Parathyroid adenoma (tissue), 2 donors: Measurements from ENCODE around the gene PXK.
"Not testable (repeated sequence)": the region's sequence is repeated elsewhere in the genome, so short reads cannot be mapped to it uniquely, and the experiment has no call there.

ENCODE experiments used
- H2AFZ ChIP-seq: fragments of 300-600 bp; sonication (generic); one replicate; pipeline ENCODE4 v1.7.0; 2017; ENCODE audit warnings: antibody characterized with exemption, mild to moderate bottlenecking
- H3K27ac ChIP-seq: fragments of 300-600 bp; sonication (generic); one replicate; pipeline ENCODE4 v1.7.0; 2017
- H3K27me3 ChIP-seq: fragments of 300-600 bp; sonication (generic); one replicate; pipeline ENCODE4 v1.7.0; 2017; ENCODE audit warnings: low read length; ENCODE audit not compliant: control insufficient read depth, insufficient read depth
- H3K36me3 ChIP-seq: fragments of 300-600 bp; sonication (generic); one replicate; pipeline ENCODE4 v1.7.0; 2017; ENCODE audit warnings: low read length; ENCODE audit not compliant: control insufficient read depth, insufficient read depth
- H3K4me1 ChIP-seq: fragments of 300-600 bp; sonication (generic); one replicate; pipeline ENCODE4 v1.7.0; 2017; ENCODE audit warnings: control low read depth
- H3K4me2 ChIP-seq: fragments of 300-600 bp; sonication (generic); one replicate; pipeline ENCODE4 v1.7.0; 2017; ENCODE audit warnings: low read length
- H3K4me3 ChIP-seq: fragments of 300-600 bp; sonication (generic); one replicate; pipeline ENCODE4 v1.7.0; 2017; ENCODE audit warnings: low read depth, low read length
- H3K79me2 ChIP-seq: fragments of 300-600 bp; sonication (generic); one replicate; pipeline ENCODE4 v1.7.0; 2017; ENCODE audit warnings: control low read depth
- H3K9ac ChIP-seq: fragments of 300-600 bp; sonication (generic); one replicate; pipeline ENCODE4 v1.7.0; 2017; ENCODE audit warnings: mild to moderate bottlenecking
- H3K9me3 ChIP-seq: fragments of 300-600 bp; sonication (generic); one replicate; pipeline ENCODE4 v1.7.0; 2017; ENCODE audit warnings: low read length; ENCODE audit not compliant: control insufficient read depth
- TF ChIP-seq, protein P1 (sequence below): fragments of 300-600 bp; sonication (generic); IDR thresholded peaks from one replicate; pipeline ENCODE4 v1.7.0; 2017; ENCODE audit warnings: antibody characterized with exemption, mild to moderate bottlenecking
- donor health status: primary hyperparathyroidism.

PXK gene

DNA sequence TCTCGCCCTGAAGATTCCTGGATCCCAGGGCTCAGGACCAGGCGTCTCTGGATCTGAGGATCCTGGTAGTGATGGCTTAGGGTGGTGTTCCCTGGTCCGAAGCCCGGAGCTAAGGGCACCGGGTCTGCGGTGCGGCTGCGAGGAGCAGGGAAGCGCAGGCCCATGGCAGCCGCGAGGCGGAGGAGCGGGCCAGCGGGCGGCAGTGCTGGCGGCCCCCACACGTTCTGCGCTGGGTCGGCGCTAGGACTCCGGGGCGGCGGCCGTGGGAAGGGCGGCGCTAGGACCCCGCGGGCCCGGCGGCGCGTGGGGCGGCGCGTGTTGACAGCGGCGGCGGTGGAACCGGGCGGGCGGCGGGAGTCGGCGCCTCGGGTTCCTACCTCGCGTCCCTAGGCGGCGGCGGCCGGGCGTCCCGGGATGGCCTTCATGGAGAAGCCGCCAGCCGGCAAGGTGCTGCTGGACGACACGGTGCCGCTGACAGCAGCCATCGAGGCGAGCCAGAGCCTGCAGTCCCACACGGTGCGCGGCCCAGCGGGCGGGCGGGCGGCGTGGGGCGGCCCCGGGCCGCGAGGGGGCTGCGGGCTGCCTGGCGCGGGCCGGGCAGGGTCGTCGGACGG is at the start of gene PXK:
Gene PXK (plus strand): TSS at position 318 of the 614 bp plus-strand sequence. CDS start 97 bp downstream, at position 415.
- Histone ChIP-seq H3K27me3 (no peaks in the 10 kb centered on the region), H3K4me1 (peaks cover 30% of the 10 kb centered on the region), H3K9me3 (no peaks in the 10 kb centered on the region), H3K79me2 (peaks cover 23% of the 10 kb centered on the region), H3K27ac (peak within 1 kb of the TSS; percentile 78), H3K9ac (peak within 1 kb of the TSS; percentile 63), H2AFZ (peak within 1 kb of the TSS; percentile 77), H3K4me2 (peak within 1 kb of the TSS; percentile 89), H3K4me3 (peak within 1 kb of the TSS; percentile 72), H3K36me3 (no peaks in the 10 kb centered on the region)
- TF ChIP-seq, protein P1, sequence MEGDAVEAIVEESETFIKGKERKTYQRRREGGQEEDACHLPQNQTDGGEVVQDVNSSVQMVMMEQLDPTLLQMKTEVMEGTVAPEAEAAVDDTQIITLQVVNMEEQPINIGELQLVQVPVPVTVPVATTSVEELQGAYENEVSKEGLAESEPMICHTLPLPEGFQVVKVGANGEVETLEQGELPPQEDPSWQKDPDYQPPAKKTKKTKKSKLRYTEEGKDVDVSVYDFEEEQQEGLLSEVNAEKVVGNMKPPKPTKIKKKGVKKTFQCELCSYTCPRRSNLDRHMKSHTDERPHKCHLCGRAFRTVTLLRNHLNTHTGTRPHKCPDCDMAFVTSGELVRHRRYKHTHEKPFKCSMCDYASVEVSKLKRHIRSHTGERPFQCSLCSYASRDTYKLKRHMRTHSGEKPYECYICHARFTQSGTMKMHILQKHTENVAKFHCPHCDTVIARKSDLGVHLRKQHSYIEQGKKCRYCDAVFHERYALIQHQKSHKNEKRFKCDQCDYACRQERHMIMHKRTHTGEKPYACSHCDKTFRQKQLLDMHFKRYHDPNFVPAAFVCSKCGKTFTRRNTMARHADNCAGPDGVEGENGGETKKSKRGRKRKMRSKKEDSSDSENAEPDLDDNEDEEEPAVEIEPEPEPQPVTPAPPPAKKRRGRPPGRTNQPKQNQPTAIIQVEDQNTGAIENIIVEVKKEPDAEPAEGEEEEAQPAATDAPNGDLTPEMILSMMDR = no peak

GRCh38 chr3:58285334-58285733 is 47.4 kb upstream of the PXK start:
- Histone ChIP-seq H2AFZ (no peak overlapping the region), H3K4me3 (no peak overlapping the region), H3K27me3 (no peaks in the 10 kb centered on the region), H3K9ac (no peak overlapping the region), H3K36me3 (no peaks in the 10 kb centered on the region), H3K4me1 (no peaks in the 10 kb centered on the region), H3K4me2 (no peak overlapping the region), H3K27ac (no peak overlapping the region), H3K9me3 (no peaks in the 10 kb centered on the region), H3K79me2 (no peaks in the 10 kb centered on the region)
- TF ChIP-seq, protein P1 = no peak

- no peak overlapping the region for H3K27ac ChIP-seq
- H3K9me3 ChIP-seq = no peaks in the 10 kb centered on the region
- no peak overlapping the region for H3K4me3 ChIP-seq
- no peak overlapping the region for H3K4me2 ChIP-seq
- TF ChIP-seq, protein P1 = no peak
- no peak overlapping the region for H3K9ac ChIP-seq
- H2AFZ ChIP-seq = no peak overlapping the region
- H3K4me1 ChIP-seq = no peaks in the 10 kb centered on the region
- H3K36me3 ChIP-seq = no peaks in the 10 kb centered on the region
- H3K27me3 ChIP-seq = no peaks in the 10 kb centered on the region
- no peaks in the 10 kb centered on the region for H3K79me2 ChIP-seq
Observed at GRCh38 chr3:58287354-58287753, 45.3 kb upstream of the PXK start.

DNA sequence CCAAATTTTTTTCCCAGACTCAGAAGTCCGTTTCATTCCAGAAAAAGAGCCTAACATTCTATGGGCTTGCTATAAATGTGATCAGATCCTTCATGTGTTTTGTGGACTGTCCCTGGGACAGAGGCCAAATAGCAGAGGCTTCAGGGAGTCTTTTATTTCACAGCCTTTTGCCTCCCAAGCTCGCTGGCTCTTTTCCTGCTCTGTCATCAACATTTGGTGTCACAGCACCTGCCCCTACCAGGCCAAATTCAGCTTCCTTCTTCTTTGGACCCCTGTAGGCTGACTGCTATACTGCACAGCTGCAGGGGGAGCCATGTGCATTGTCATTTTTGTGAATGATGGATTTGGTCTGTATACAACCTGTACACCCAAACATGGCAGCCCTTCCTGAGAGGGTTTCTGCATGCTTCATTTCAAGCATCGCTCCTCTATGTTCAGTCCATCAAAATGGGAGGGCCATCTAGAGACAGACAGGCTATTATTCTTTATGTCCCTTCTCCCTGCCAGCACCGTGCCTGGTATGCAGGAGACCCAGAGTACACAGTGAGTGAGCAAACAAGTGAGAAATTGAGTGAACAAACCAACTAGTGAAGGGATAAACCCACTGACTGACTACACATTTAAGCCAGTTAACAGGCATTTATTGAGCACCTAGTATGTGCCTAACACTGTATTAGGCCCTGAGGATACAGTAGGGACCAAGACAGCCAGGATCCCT is 44.5 kb upstream of the PXK start:
- Histone ChIP-seq H3K4me1 (no peaks in the 10 kb centered on the region), H3K9me3 (no peaks in the 10 kb centered on the region), H3K27me3 (no peaks in the 10 kb centered on the region), H3K36me3 (no peaks in the 10 kb centered on the region), H3K79me2 (no peaks in the 10 kb centered on the region), H3K9ac (no peak overlapping the region), H3K4me2 (no peak overlapping the region), H3K27ac (no peak overlapping the region), H2AFZ (no peak overlapping the region), H3K4me3 (no peak overlapping the region)
- TF ChIP-seq, protein P1 = no peak

- not testable (repeated sequence) for H3K36me3 ChIP-seq, H3K27ac ChIP-seq, H2AFZ ChIP-seq, H3K9ac ChIP-seq, H3K9me3 ChIP-seq, H3K79me2 ChIP-seq, H3K27me3 ChIP-seq, H3K4me2 ChIP-seq, H3K4me1 ChIP-seq, H3K4me3 ChIP-seq
Observed at GRCh38 chr3:58288964-58289613, 43.6 kb upstream of the PXK start.

- H3K79me2 ChIP-seq, H2AFZ ChIP-seq, H3K9ac ChIP-seq, H3K4me3 ChIP-seq, H3K27me3 ChIP-seq, H3K9me3 ChIP-seq, H3K27ac ChIP-seq, H3K4me2 ChIP-seq, H3K36me3 ChIP-seq, H3K4me1 ChIP-seq: not testable (repeated sequence)
Observed at GRCh38 chr3:58290446-58290845, 42.2 kb upstream of the PXK start.
